Head of caudate nucleus (tissue), 42 donors: ENCODE data around the gene SLC26A5.
"Not testable (repeated sequence)": the region's sequence is repeated elsewhere in the genome, so short reads cannot be mapped to it uniquely, and the experiment has no call there.

Source experiments
- DNase-seq, 42 donors: peaks; one replicate each; pipeline versions ENCODE4 v3.0.0 to v3.0.0-alpha.2; 2020 to 2021; ENCODE audit warnings: mixed read lengths in 7 of 42
- intact Hi-C: fragments of 100-400 bp; cut with DNase I; formaldehyde crosslinking; loops from one replicate; pipeline ENCODE4 v1.15.0; 2022

Gene SLC26A5

DNA sequence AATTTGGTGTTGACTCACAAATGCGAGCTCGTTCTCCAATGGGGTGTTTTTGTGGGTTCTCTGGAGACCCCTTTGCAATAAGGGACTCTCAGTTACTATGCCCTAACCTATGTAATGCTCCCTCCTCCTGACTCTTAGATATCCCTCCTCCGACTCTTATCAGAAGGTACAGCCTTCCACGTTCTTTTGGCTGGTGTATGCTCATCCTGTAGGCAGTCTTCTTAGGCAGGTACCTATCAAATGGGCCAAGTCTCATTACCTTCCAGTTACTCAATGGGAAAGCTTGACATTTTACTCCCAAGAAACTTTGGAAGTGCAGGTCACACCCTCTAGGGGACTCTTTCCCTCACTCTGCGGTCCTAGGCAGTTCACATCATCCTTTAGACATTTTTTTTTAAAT lies 32.6 kb downstream of the SLC26A5 start:
- no peak for DNase-seq
- intact Hi-C loops: no loop called here

- DNase-seq: no peak
Measured at GRCh38 chr7:103412151-103412550, 33.9 kb downstream of the SLC26A5 start.

GRCh38 chr7:103405789-103406613 lies 40.0 kb downstream of the SLC26A5 start:
- not testable (repeated sequence) for DNase-seq
- intact Hi-C loops: loop anchor here (5.0 kb wide), 1 partner anchor 109 kb away; the partner anchor contains the start of gene PMPCB

More at GRCh38 chr7:103412151-103412550, 33.9 kb downstream of the SLC26A5 start:
- intact Hi-C loops: no loop called here

GRCh38 chr7:103399687-103400086 lies 46.3 kb downstream of the SLC26A5 start:
- intact Hi-C loops, DNase-seq: not testable (repeated sequence)

DNA sequence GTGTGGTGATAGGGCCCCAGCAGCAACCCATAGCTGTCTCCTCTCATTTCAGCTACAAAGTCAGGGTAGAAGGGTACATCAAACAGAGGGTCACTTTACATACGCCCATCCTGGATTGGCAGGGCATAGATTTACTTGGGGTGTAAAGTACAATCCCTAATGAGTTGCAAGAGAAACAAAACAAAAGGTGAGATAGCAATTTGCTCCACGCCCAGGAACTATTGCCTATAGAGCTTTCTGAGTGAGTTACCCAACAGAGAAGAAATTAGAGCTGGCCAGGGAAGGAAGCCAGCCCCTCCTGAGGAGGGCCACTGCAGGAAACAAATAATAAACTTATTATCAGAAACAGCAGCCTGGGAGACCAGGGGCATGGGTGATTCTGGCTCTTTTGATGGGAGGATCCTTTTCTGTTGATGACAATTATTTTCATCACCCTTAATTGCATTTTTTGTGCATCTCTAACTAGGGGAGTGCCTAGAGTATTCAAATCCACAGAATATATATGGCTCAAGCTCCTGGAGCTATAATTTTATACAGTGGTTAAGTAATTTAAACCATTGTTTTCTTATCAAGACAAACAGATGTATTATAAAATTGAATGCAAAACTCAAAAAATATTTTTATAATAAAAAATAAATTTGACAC lies 47.4 kb downstream of the SLC26A5 start:
- intact Hi-C loops: no loop called here
- DNase-seq: no peak

- intact Hi-C loops: no loop called here
- DNase-seq: no peak
Measured at GRCh38 chr7:103396471-103396870, 49.5 kb downstream of the SLC26A5 start.

- no peak for DNase-seq
- intact Hi-C loops: no loop called here
Measured at GRCh38 chr7:103395071-103395470, 50.9 kb downstream of the SLC26A5 start.

DNA sequence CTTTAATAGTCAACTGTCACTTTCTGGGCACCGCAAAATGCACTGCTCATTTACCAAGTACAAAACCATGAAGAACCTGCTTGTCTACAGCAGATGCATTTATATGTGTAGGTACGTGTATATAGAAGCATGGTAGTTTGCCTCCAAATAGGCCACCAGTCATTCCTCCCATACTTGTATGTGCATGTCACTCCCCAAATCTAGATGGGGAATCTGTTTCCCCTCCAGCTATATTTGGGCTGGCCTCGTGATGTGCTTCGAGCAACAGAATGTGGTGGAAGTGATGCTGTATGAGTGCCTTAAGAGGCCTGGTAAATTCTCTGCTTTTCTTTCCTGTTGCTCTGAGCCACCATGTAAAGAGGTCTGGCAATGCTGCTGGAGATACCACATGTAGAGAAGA lies 51.4 kb downstream of the SLC26A5 start:
- intact Hi-C loops: no loop called here
- no peak for DNase-seq

- intact Hi-C loops: no loop called here
- no peak for DNase-seq
Measured at GRCh38 chr7:103391976-103392375, 54.0 kb downstream of the SLC26A5 start.

DNA sequence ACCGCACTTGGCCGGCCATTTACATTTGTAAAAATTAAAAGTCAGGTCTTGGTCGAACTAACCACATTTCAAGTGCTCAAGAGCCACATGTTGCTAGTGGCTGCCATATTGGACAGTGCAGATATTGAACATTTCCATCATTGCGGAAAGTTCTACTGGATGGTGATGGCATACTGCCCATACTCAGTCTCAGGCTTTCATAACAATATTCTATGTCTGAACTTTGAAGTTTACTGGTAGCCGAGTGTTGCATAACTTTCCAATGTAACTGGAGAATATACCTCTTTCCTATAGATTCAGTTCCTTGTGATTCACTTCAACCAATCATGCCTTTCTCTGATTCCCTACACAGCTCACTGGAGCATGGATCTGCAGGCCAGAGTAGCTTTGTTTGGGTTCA lies 54.9 kb downstream of the SLC26A5 start:
- intact Hi-C loops: no loop called here
- no peak for DNase-seq

- DNase-seq: no peak
- intact Hi-C loops: no loop called here
Measured at GRCh38 chr7:103389263-103389662, 56.7 kb downstream of the SLC26A5 start.

GRCh38 chr7:103388469-103389140 lies 57.4 kb downstream of the SLC26A5 start:
- no peak for DNase-seq
- intact Hi-C loops: no loop called here

DNA sequence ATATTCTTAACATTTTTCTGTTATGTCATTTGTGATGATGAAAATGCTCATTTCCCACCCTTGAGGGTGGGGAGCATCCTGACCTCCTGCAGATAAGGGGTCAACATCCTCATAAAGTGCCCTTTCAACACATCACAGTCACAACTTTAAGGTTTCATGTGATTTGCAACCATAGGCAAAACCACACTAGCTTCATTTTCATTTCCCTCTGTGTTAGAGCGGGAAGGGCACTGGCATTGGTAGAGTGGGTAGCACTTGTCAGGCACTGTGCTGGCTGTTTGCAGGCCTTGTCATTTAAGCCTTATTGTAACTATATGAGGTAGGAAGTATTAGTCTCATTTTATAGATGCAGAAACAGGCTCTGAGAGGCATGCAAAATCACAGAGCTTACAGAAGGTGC lies 58.8 kb downstream of the SLC26A5 start:
- intact Hi-C loops: no loop called here
- no peak for DNase-seq

DNA sequence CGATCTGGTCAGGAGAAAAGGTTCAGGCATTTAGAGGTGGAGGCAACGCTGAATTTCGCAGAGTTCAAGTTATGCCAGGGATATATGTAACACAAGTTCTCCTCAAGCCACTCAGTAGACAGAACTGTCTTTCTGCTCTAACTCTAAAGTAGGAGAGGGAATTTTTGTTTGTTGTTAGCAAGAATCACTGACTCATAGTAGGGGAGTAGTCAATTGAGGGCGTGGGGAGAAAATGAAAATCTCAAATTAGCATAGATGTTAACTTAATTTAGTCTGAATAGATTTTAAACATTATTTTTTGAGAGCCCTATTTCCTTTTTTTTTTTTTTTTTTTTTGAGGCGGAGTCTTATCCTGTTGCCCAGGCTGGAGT lies 64.0 kb downstream of the SLC26A5 start:
- DNase-seq: no peak
- intact Hi-C loops: no loop called here

GRCh38 chr7:103381280-103382031 lies 64.6 kb downstream of the SLC26A5 start:
- intact Hi-C loops: no loop called here
- no peak for DNase-seq

DNA sequence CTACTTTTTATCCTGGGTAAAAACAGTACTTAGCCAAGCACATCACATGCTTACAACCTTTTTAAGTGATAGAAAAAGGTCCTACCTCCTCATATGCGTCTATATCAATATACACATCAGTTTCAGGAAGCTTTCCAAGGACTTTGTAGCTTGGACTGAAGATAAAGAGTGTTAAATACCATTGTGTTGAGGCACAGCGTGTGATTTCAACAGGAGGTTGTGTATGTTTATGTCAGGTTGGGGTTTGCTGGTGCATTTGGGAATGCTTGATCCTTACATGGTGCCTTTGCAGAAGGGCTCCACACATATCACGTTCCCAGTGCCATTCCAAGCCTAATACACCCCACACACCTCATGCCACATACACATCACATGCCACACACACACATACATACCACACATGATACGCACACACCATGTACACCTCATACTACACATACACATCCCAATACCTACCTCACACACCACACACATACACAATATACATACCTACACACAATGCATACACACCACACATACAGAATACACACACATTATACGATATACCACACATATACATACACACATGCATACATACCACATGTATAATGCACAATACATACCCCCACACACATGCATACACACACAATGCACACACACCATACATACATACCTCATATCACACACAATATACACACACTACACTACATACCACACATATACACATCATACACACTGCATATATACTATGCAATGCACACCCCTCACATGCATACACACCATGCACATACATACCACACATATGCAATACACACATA lies 65.4 kb downstream of the SLC26A5 start:
- intact Hi-C loops: no loop called here
- DNase-seq: no peak

GRCh38 chr7:103379270-103379975 lies 66.6 kb downstream of the SLC26A5 start:
- intact Hi-C loops: no loop called here
- DNase-seq: no peak
